SH-SY5Y (cell line): ENCODE data around the gene STMN1.

Source experiments
- GATA2 ChIP-seq: IDR thresholded peaks from 2 replicates; pipeline ENCODE4 v1.6.1; 2011; ENCODE audit warnings: mild to moderate bottlenecking, low read depth, low read length
- GATA3 ChIP-seq: IDR thresholded peaks from 2 replicates; pipeline ENCODE4 v1.6.1; 2011; ENCODE audit warnings: low read depth, mild to moderate bottlenecking, low read length, moderate library complexity

GRCh38 chr1:25885602-25886001, 20.6 kb downstream of the STMN1 start:
- TF ChIP-seq GATA2 (no peak), GATA3 (no peak)
